GM21381 (cell line): ENCODE data around the gene CNPPD1.
A peak's percentile ranks its signal among the peaks of the same experiment; 100 is the strongest.

Source experiments
- ATAC-seq: cut with Tn5 transposase; IDR thresholded peaks from one replicate; pipeline ENCODE4 v1.9.1; 2021; ENCODE audit warnings: mild to moderate bottlenecking, moderate library complexity; ENCODE audit not compliant: unreplicated experiment

CNPPD1 gene

GRCh38 chr2:219176818-219177551 lies at the start of gene CNPPD1:
Gene CNPPD1 (minus strand): TSS chr2:219176925. CDS start chr2:219176828, 97 bp downstream.
- ATAC-seq = peak; percentile 63

GRCh38 chr2:219225350-219225749 lies 48.6 kb upstream of the CNPPD1 start:
- no peak for ATAC-seq

- no peak for ATAC-seq
Measured at GRCh38 chr2:219223831-219224610, 47.3 kb upstream of the CNPPD1 start.

- ATAC-seq = no peak
Measured at GRCh38 chr2:219221957-219222518, 45.3 kb upstream of the CNPPD1 start.

GRCh38 chr2:219220652-219221402 lies 44.1 kb upstream of the CNPPD1 start:
- no peak for ATAC-seq

- no peak for ATAC-seq
Measured at GRCh38 chr2:219219784-219220532, 43.2 kb upstream of the CNPPD1 start.

GRCh38 chr2:219218732-219219701 lies 42.3 kb upstream of the CNPPD1 start, which contains the start of gene ABCB6:
Gene ABCB6 (minus strand): TSS chr2:219218958. CDS start chr2:219218673, 285 bp downstream.
- peak; percentile 73 for ATAC-seq

GRCh38 chr2:219218217-219218731 lies 41.5 kb upstream of the CNPPD1 start:
- peak; percentile 30 for ATAC-seq

- no peak for ATAC-seq
Measured at GRCh38 chr2:219216535-219216915, 39.8 kb upstream of the CNPPD1 start.

GRCh38 chr2:219215871-219216534 lies 39.3 kb upstream of the CNPPD1 start:
- no peak for ATAC-seq

GRCh38 chr2:219214786-219215185 lies 38.1 kb upstream of the CNPPD1 start:
- no peak for ATAC-seq

- no peak for ATAC-seq
Measured at GRCh38 chr2:219214141-219214540, 37.4 kb upstream of the CNPPD1 start.

GRCh38 chr2:219213486-219214071 lies 36.9 kb upstream of the CNPPD1 start:
- ATAC-seq = no peak

GRCh38 chr2:219213026-219213415 lies 36.3 kb upstream of the CNPPD1 start:
- no peak for ATAC-seq

- no peak for ATAC-seq
Measured at GRCh38 chr2:219210886-219211362, 34.2 kb upstream of the CNPPD1 start.

GRCh38 chr2:219210196-219210885 lies 33.6 kb upstream of the CNPPD1 start:
- no peak for ATAC-seq
